ENCODE results near the gene NEK2. TPM values are rescaled to one million over a fixed set of nuclear protein-coding genes. Genes with fewer than 3 reads are reported as not detected.

NEK2 gene
- total RNA-seq, 1 experiment from 2014 or later: 50.2 TPM

DNA sequence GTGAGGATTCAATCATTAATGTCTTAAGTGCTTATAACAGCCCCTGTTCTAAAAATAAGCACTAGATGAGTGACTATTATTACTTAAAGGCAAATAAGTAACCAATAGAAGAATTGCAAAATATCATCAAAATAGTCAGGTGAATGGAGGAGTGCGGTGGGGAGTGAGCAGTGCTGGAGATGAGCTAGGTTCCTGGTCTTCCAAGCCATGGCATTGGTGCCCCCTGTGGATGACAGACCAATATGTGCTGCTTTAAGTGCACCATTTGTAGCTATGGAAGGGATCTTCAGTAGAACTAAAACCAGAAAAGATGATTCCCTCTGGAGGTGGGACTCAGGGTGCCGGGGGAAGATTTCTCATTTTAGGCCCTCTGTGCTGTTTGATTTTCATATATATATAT lies 50.4 kb downstream of the NEK2 start:
- ChIA-PET RAD21 (ENCODE audit: low non-redundant PET in 1 of 2, low total read pairs in 2 of 2, uncharacterized antibody in 2 of 2, unreplicated experiment in 2 of 2) (interaction anchor here in 1 of 2 experiments (0.8 kb wide), 1 partner anchor 110 kb away, joined by 3 read pairs; no protein-coding TSS in a partner anchor), CTCF (interaction anchor here (0.5 to 1.1 kb wide), 7 partner anchors 13 to 831 kb away, joined by 3 to 8 read pairs (median 4); no protein-coding TSS in a partner anchor), POLR2A (interaction anchor here (1.0 kb wide), 1 partner anchor 46 kb away, joined by 4 read pairs; the partner anchor contains the start of gene SLC30A1)
- Histone ChIP-seq H3K4me2 (ENCODE audit: low read length) (no peak overlapping the region), H3K79me2 (ENCODE audit: insufficient read depth, low read length) (no peaks in the 10 kb centered on the region), H4K20me1 (ENCODE audit: insufficient read depth) (no peaks in the 10 kb centered on the region), H2AFZ (ENCODE audit: low read depth, low read length, poor library complexity, severe bottlenecking) (no peak overlapping the region), H3K4me3 (replicated peaks in 1 of 2; ENCODE audit: low read depth in 1 of 2, low read length in 2 of 2) (no peak overlapping the region), H3K4me1 (ENCODE audit: control insufficient read depth in 1 of 2, insufficient read depth in 2 of 2, low read length in 2 of 2) (peaks cover 0 to under 1% of the 10 kb centered on the region in 2 experiments; a peak in 1 of 4 replicates), H3K9me3 (ENCODE audit: control insufficient read depth in 1 of 2, insufficient read depth in 1 of 2, low read depth in 1 of 2, low read length in 2 of 2) (no peaks in the 10 kb centered on the region), H3K9ac (ENCODE audit: low read length) (no peak overlapping the region), H3K27ac (ENCODE audit: low read depth, low read length) (no peak overlapping the region), H3K36me3 (ENCODE audit: control insufficient read depth in 1 of 2, insufficient read depth in 2 of 2, low read length in 2 of 2) (no peaks in the 10 kb centered on the region), H3K9me2 (ENCODE audit: insufficient read depth) (no peaks in the 10 kb centered on the region), H3K27me3 (ENCODE audit: insufficient read depth, low read length) (no peaks in the 10 kb centered on the region)
- ATAC-seq: peak; percentile 83
- intact Hi-C loops (cut with micrococcal nuclease): no loop called here
- peak; percentile 68 for TF ChIP-seq RAD21 (IDR thresholded peaks at IDR 0.05; ENCODE audit: low read depth)
- TF ChIP-seq, protein P1, sequence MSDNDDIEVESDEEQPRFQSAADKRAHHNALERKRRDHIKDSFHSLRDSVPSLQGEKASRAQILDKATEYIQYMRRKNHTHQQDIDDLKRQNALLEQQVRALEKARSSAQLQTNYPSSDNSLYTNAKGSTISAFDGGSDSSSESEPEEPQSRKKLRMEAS (IDR thresholded peaks at IDR 0.05): no peak
- no peak for TF ChIP-seq SP1 (IDR thresholded peaks at IDR 0.05; ENCODE audit: low read depth)
- TF ChIP-seq, protein P2, sequence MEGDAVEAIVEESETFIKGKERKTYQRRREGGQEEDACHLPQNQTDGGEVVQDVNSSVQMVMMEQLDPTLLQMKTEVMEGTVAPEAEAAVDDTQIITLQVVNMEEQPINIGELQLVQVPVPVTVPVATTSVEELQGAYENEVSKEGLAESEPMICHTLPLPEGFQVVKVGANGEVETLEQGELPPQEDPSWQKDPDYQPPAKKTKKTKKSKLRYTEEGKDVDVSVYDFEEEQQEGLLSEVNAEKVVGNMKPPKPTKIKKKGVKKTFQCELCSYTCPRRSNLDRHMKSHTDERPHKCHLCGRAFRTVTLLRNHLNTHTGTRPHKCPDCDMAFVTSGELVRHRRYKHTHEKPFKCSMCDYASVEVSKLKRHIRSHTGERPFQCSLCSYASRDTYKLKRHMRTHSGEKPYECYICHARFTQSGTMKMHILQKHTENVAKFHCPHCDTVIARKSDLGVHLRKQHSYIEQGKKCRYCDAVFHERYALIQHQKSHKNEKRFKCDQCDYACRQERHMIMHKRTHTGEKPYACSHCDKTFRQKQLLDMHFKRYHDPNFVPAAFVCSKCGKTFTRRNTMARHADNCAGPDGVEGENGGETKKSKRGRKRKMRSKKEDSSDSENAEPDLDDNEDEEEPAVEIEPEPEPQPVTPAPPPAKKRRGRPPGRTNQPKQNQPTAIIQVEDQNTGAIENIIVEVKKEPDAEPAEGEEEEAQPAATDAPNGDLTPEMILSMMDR (IDR thresholded peaks at IDR 0.05 in 2 of 3, conservative IDR thresholded peaks at IDR 0.05 in 1 of 3; ENCODE audit: borderline replicate concordance in 1 of 3, insufficient read depth in 1 of 3, low read depth in 2 of 3, low read length in 2 of 3): peak; percentile 23 to 46 (median 32); a peak in 4 of 6 replicates
- no peak for TF ChIP-seq JUND (IDR thresholded peaks at IDR 0.05)
- no peak for TF ChIP-seq SIN3A (IDR thresholded peaks at IDR 0.05; ENCODE audit: low read depth)
- TF ChIP-seq CBX3 (IDR thresholded peaks at IDR 0.05; ENCODE audit: low read depth): no peak
- TF ChIP-seq, protein P3, sequence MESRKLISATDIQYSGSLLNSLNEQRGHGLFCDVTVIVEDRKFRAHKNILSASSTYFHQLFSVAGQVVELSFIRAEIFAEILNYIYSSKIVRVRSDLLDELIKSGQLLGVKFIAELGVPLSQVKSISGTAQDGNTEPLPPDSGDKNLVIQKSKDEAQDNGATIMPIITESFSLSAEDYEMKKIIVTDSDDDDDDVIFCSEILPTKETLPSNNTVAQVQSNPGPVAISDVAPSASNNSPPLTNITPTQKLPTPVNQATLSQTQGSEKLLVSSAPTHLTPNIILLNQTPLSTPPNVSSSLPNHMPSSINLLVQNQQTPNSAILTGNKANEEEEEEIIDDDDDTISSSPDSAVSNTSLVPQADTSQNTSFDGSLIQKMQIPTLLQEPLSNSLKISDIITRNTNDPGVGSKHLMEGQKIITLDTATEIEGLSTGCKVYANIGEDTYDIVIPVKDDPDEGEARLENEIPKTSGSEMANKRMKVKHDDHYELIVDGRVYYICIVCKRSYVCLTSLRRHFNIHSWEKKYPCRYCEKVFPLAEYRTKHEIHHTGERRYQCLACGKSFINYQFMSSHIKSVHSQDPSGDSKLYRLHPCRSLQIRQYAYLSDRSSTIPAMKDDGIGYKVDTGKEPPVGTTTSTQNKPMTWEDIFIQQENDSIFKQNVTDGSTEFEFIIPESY (IDR thresholded peaks at IDR 0.05; ENCODE audit: extremely low read depth, insufficient replicate concordance, low read length): no peak
- BruUV-seq (replicated peaks): no TSS peak
- DNase-seq (ENCODE audit: low read depth, low spot score): no peak
